Testis (tissue), 2 donors: ENCODE measurements around the gene KLHL33.

Experiments
- CTCF ChIP-seq, 3 experiments: fragments of 450-650 bp in 2 of 3; fragments of 200-600 bp in 1 of 3; sonication (generic) in 1 of 3; IDR thresholded peaks; one replicate each; pipeline ENCODE4 v1.5.1; 2016 to 2019; ENCODE audit warnings: antibody characterized with exemption in 3 of 3, mild to moderate bottlenecking in 2 of 3, moderate library complexity in 1 of 3
- POLR2A ChIP-seq: fragments of 450-650 bp; IDR thresholded peaks from one replicate; pipeline ENCODE4 v1.6.1; 2017; ENCODE audit warnings: antibody characterized with exemption, mild to moderate bottlenecking, moderate library complexity

- TF ChIP-seq CTCF (IDR thresholded peaks at IDR 0.05) (no peak), POLR2A (no peak)
Measured at GRCh38 chr14:20446889-20447288, 10.9 kb upstream of the KLHL33 start.
